Endothelial cell of umbilical vein (primary cell): Measurements from ENCODE around the gene PTPRO. TPM values are rescaled to one million over a fixed set of nuclear protein-coding genes. Genes with fewer than 3 reads are reported as not detected.

Source experiments
- BruUV-seq: library from RNA; stranded (reverse); fragments of 400-500 nt; replicated peaks from 2 replicates; lab custom pipeline; 2021; lab: Mats Ljungman, UMichigan
- CTCF ChIA-PET: fragments of 300-600, 350-600 bp; sonication (Branson Sonifier 250); formaldehyde crosslinking; loops from one replicate; lab custom pipeline; 2021; ENCODE audit warnings: antibody characterized with exemption, inconsistent platforms; lab: Charles Lee
- POLR2A ChIA-PET: fragments of 300-600, 350-600 bp; sonication (Branson Sonifier 250); formaldehyde crosslinking; loops from one replicate; lab custom pipeline; 2021; ENCODE audit warnings: antibody characterized with exemption, inconsistent platforms; lab: Charles Lee
- DNase-seq: peaks from one replicate; pipeline ENCODE4 v3.0.0-alpha.2; 2011; ENCODE audit warnings: low read depth, low spot score
- FAIRE-seq: peaks from 2 replicates; lab custom pipeline; 2011; peaks lifted over from hg19 to GRCh38; lab: Jason Lieb, UNC
- H2AFZ ChIP-seq: 2 replicates; pipeline ENCODE4 v1.6.0; 2012; ENCODE audit warnings: low read depth, low read length, control low read depth, inconsistent platforms
- H3K27ac ChIP-seq: 2 replicates; pipeline ENCODE4 v1.5.1; 2011; ENCODE audit warnings: low read depth, mild to moderate bottlenecking, control low read depth, low read length, moderate library complexity; ENCODE audit not compliant: insufficient read depth
- H3K27me3 ChIP-seq, 2 experiments: 2 replicates each; pipeline versions ENCODE4 v1.6.0 to v1.6.1; 2011; ENCODE audit warnings: low read length in 2 of 2, mixed read lengths in 1 of 2; ENCODE audit not compliant: control insufficient read depth in 2 of 2, insufficient read depth in 2 of 2
- H3K36me3 ChIP-seq, 2 experiments: 2 replicates in 1 of 2; 3 replicates in 1 of 2; pipeline ENCODE4 v1.5.1; 2011; ENCODE audit warnings: low read length in 2 of 2, mild to moderate bottlenecking in 1 of 2, moderate library complexity in 1 of 2; ENCODE audit not compliant: control insufficient read depth in 2 of 2, insufficient read depth in 2 of 2; ENCODE audit errors: extremely low read depth in 1 of 2
- H3K4me1 ChIP-seq: 3 replicates; pipeline ENCODE4 v1.5.1; 2011; ENCODE audit warnings: mild to moderate bottlenecking, low read length; ENCODE audit not compliant: control insufficient read depth, insufficient read depth; ENCODE audit errors: extremely low read depth
- H3K4me2 ChIP-seq: 2 replicates; pipeline ENCODE4 v1.6.1; 2011; ENCODE audit warnings: low read length, control low read depth, mixed read lengths; ENCODE audit not compliant: insufficient read depth
- H3K4me3 ChIP-seq, 3 experiments: fragments of 200-600 bp in 1 of 3; sonication (generic), shearing (Covaris generic) in 1 of 3; replicated peaks in 1 of 3; 2 replicates each; pipeline ENCODE4 v1.5.1; 2011 to 2016; ENCODE audit warnings: control low read depth in 3 of 3, low read length in 3 of 3, mild to moderate bottlenecking in 2 of 3, inconsistent platforms in 1 of 3, low read depth in 1 of 3, moderate library complexity in 1 of 3; ENCODE audit not compliant: insufficient read depth in 1 of 3
- H3K79me2 ChIP-seq: 2 replicates; pipeline ENCODE4 v1.6.0; 2012; ENCODE audit warnings: low read length, inconsistent platforms; ENCODE audit not compliant: control insufficient read depth, insufficient read depth
- H3K9ac ChIP-seq: replicated peaks from 2 replicates; pipeline ENCODE3; 2011; ENCODE audit warnings: low read length, control low read depth; ENCODE audit not compliant: insufficient read depth; ENCODE audit errors: extremely low read depth
- H3K9me1 ChIP-seq: replicated peaks from 3 replicates; pipeline ENCODE4 v1.6.0; 2011; ENCODE audit warnings: mild to moderate bottlenecking, low read length; ENCODE audit not compliant: control insufficient read depth, insufficient read depth; ENCODE audit errors: extremely low read depth
- H3K9me3 ChIP-seq: replicated peaks from 2 replicates; pipeline ENCODE4 v1.5.1; 2012; ENCODE audit warnings: low read length, inconsistent platforms; ENCODE audit not compliant: control insufficient read depth, insufficient read depth
- H4K20me1 ChIP-seq: replicated peaks from 2 replicates; pipeline ENCODE3; 2011; ENCODE audit warnings: mild to moderate bottlenecking, low read length; ENCODE audit not compliant: control insufficient read depth, insufficient read depth; ENCODE audit errors: extremely low read depth
- EZH2 ChIP-seq: IDR thresholded peaks from 2 replicates; pipeline ENCODE4 v1.6.1; 2012; ENCODE audit warnings: borderline replicate concordance, low read depth, mild to moderate bottlenecking, moderate library complexity, low read length, inconsistent platforms; ENCODE audit not compliant: severe bottlenecking
- FOS ChIP-seq: IDR thresholded peaks from 2 replicates; pipeline ENCODE4 v1.6.1; 2011; ENCODE audit warnings: mild to moderate bottlenecking, low read length, moderate library complexity, borderline replicate concordance; ENCODE audit not compliant: insufficient read depth
- GATA2 ChIP-seq: IDR thresholded peaks from 2 replicates; pipeline ENCODE4 v1.7.0; 2011; ENCODE audit warnings: low read depth, mild to moderate bottlenecking, moderate library complexity, mixed read lengths, low read length; ENCODE audit not compliant: insufficient read length, insufficient read depth
- JUN ChIP-seq: IDR thresholded peaks from 2 replicates; pipeline ENCODE4 v1.6.1; 2011; ENCODE audit warnings: borderline replicate concordance, low read depth; ENCODE audit not compliant: insufficient read length, insufficient read depth
- MAX ChIP-seq: IDR thresholded peaks from 2 replicates; pipeline ENCODE4 v1.6.1; 2011; ENCODE audit not compliant: insufficient read depth, insufficient read length
- MYC ChIP-seq: IDR thresholded peaks from one replicate; pipeline ENCODE4 v1.6.1; 2011; ENCODE audit warnings: mild to moderate bottlenecking, low read depth, low read length
- POLR2A ChIP-seq: IDR thresholded peaks from 2 replicates; pipeline ENCODE4 v1.6.1; 2012; ENCODE audit warnings: low read depth, mild to moderate bottlenecking, control low read depth, low read length
- POLR2AphosphoS5 ChIP-seq: IDR thresholded peaks from 2 replicates; pipeline ENCODE4 v1.6.1; 2012; ENCODE audit warnings: low read depth, mild to moderate bottlenecking, control low read depth, low read length, moderate library complexity; ENCODE audit not compliant: insufficient read depth
- dilution Hi-C: fragments of 300-500 bp; cut with MboI; formaldehyde crosslinking; loops from one replicate; pipeline ENCODE4 v1.15.0; 2019; ENCODE audit warnings: low sequenced_read_pairs; ENCODE audit not compliant: extremely low pct_ligation_motif_present
- intact Hi-C: fragments of 100-400 bp; cut with micrococcal nuclease; formaldehyde crosslinking; loops from one replicate; pipeline ENCODE4 v1.10.0; 2022
- polyA plus RNA-seq, 4 experiments: library from polyadenylated mRNA; depleted of rRNA in 3 of 4; stranded (reverse) in 3 of 4; unstranded in 1 of 4; fragments of >200 nt; gene quantifications; 2 replicates each; pipeline versions ENCODE4 v1.2.1 to v1.2.3, GENCODE V29; 2011 to 2012; ENCODE audit warnings: missing spikeins in 1 of 4
- total RNA-seq: library from RNA; stranded (reverse); gene quantifications from 2 replicates; pipeline ENCODE4 v1.2.3, GENCODE V29; 2021
- TF ChIP-seq, protein P1 (sequence below), 2 donors: IDR thresholded peaks; 1 replicate in 1 of 2; 2 replicates in 1 of 2; pipeline ENCODE4 v1.5.1; 2011; ENCODE audit warnings: low read length in 2 of 2, mild to moderate bottlenecking in 2 of 2, moderate library complexity in 2 of 2, control low read depth in 1 of 2, inconsistent platforms in 1 of 2, low read depth in 1 of 2; ENCODE audit not compliant: insufficient read depth in 1 of 2; ENCODE audit errors: extremely low read depth in 1 of 2

PTPRO gene
- total and polyA plus RNA-seq, 2 donors (not counting 3 experiments of a cell fraction or from before 2014, with no cell fraction given), result not detected

DNA sequence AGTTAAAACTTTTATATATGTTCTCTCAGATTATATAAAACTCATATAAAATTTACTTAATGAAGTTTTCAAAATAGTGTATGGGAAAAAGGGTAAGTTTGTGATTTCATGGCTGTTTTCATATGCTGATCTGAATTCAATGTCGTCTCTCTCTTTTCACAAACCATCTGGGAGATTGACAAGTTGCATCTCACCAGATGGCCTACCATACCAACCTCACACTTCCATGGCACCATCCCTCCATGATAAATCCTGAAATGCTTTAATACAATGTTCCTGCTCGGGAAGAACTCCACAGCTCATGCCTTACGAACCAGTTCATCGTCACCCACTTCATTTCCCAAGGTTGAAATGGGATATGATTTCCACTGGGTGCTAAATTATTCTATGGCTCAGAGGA is 22.3 kb downstream of the PTPRO start:
- H3K4me1 ChIP-seq, result no peaks in the 10 kb centered on the region
- no peaks in the 10 kb centered on the region for H3K9me1 ChIP-seq
- no peaks in the 10 kb centered on the region for H3K36me3 ChIP-seq
- no peaks in the 10 kb centered on the region for H3K79me2 ChIP-seq
- ChIA-PET POLR2A (no interaction called here), CTCF (no interaction called here)
- TF ChIP-seq POLR2A, result no peak
- TF ChIP-seq, protein P1, sequence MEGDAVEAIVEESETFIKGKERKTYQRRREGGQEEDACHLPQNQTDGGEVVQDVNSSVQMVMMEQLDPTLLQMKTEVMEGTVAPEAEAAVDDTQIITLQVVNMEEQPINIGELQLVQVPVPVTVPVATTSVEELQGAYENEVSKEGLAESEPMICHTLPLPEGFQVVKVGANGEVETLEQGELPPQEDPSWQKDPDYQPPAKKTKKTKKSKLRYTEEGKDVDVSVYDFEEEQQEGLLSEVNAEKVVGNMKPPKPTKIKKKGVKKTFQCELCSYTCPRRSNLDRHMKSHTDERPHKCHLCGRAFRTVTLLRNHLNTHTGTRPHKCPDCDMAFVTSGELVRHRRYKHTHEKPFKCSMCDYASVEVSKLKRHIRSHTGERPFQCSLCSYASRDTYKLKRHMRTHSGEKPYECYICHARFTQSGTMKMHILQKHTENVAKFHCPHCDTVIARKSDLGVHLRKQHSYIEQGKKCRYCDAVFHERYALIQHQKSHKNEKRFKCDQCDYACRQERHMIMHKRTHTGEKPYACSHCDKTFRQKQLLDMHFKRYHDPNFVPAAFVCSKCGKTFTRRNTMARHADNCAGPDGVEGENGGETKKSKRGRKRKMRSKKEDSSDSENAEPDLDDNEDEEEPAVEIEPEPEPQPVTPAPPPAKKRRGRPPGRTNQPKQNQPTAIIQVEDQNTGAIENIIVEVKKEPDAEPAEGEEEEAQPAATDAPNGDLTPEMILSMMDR (IDR thresholded peaks at IDR 0.05; ENCODE audit: extremely low read depth in 1 of 2, insufficient read depth in 1 of 2, low read depth in 1 of 2, low read length in 2 of 2), result no peak
- TF ChIP-seq POLR2AphosphoS5, result no peak
- no peak for TF ChIP-seq JUN
- TF ChIP-seq GATA2, result no peak
- TF ChIP-seq FOS, result no peak
- TF ChIP-seq EZH2, result no peak
- no peak for TF ChIP-seq MYC
- no peak for TF ChIP-seq MAX
- H4K20me1 ChIP-seq, result no peaks in the 10 kb centered on the region
- intact Hi-C loops, result no loop called here
- H3K9me3 ChIP-seq, result no peaks in the 10 kb centered on the region
- no peak overlapping the region for H3K9ac ChIP-seq
- FAIRE-seq (no peak), DNase-seq (no peak)
- no TSS peak for BruUV-seq
- H3K27me3 ChIP-seq, result peaks cover 0 to 5% of the 10 kb centered on the region in 2 experiments
- no peak overlapping the region for H2AFZ ChIP-seq
- H3K4me3 ChIP-seq, result no peak overlapping the region
- H3K27ac ChIP-seq, result no peak overlapping the region
- dilution Hi-C loops, result no loop called here
- no peak overlapping the region for H3K4me2 ChIP-seq
